ENCODE measurements around the gene HHIP.

GRCh38 chr4:144688035-144688569 is 42.1 kb downstream of the HHIP start:
- TF ChIP-seq CTCF (IDR thresholded peaks at IDR 0.05; ENCODE audit: low read length) (no peak), EZH2 (IDR thresholded peaks at IDR 0.05; ENCODE audit: borderline replicate concordance, low read length) (no peak)
